ENCODE data around the gene SFSWAP. TPM values are rescaled to one million over a fixed set of nuclear protein-coding genes. Genes with fewer than 3 reads are reported as not detected.
"Not testable (repeated sequence)": the region's sequence is repeated elsewhere in the genome, so short reads cannot be mapped to it uniquely, and the experiment has no call there.

SFSWAP gene
- total and polyA plus RNA-seq, 4 donors: 6.1 to 21.6 (median 10.1) TPM

- TF ChIP-seq GABPA (IDR thresholded peaks at IDR 0.05 in 1 of 2, conservative IDR thresholded peaks at IDR 0.05 in 1 of 2): no peak
These were observed 9.0 kb upstream of the SFSWAP start (continued) for GRCh38 chr12:131701705-131702572.

- DNase-seq (ENCODE audit: low spot score): no peak
- WGBS: 78% methylated on average over 3 of the region's 3 CpGs
- Histone ChIP-seq H3K27me3 (ENCODE audit: control insufficient read depth in 4 of 4, insufficient read depth in 4 of 4, low read length in 3 of 4) (no peaks in the 10 kb centered on the region), H3K36me3 (ENCODE audit: control insufficient read depth in 4 of 4, insufficient read depth in 3 of 4, low read depth in 1 of 4, low read length in 3 of 4) (no peaks in the 10 kb centered on the region), H3K9me3 (ENCODE audit: control insufficient read depth in 4 of 4, low read length in 3 of 4) (peaks cover 3 to 10% (median 4%) of the 10 kb centered on the region in 4 donors), H3K4me1 (ENCODE audit: control insufficient read depth in 4 of 4, insufficient read depth in 4 of 4, low read length in 3 of 4) (no peaks in the 10 kb centered on the region), H3K9ac (ENCODE audit: low read depth in 1 of 2, low read length in 2 of 2) (no peak overlapping the region), H3K4me3 (ENCODE audit: low read depth in 1 of 3, low read length in 3 of 3) (no peak overlapping the region), H3K27ac (ENCODE audit: low read depth in 1 of 2, low read length in 2 of 2) (no peak overlapping the region)
- TF ChIP-seq ZBTB33 (IDR thresholded peaks at IDR 0.05) (no peak), NR2F2 (IDR thresholded peaks at IDR 0.05) (no peak), MAX (IDR thresholded peaks at IDR 0.05) (no peak)
These were observed 8.4 kb upstream of the SFSWAP start for GRCh38 chr12:131702573-131702877.

- no peaks in the 10 kb centered on the region for H3K27me3 ChIP-seq (ENCODE audit: control insufficient read depth in 4 of 4, insufficient read depth in 4 of 4, low read length in 3 of 4)
- H3K36me3 ChIP-seq (ENCODE audit: control insufficient read depth in 4 of 4, insufficient read depth in 3 of 4, low read depth in 1 of 4, low read length in 3 of 4): no peaks in the 10 kb centered on the region
- no peaks in the 10 kb centered on the region for H3K4me1 ChIP-seq (ENCODE audit: control insufficient read depth in 4 of 4, insufficient read depth in 4 of 4, low read length in 3 of 4)
- H3K9me3 ChIP-seq (ENCODE audit: control insufficient read depth in 4 of 4, low read length in 3 of 4): peaks cover 3 to 10% (median 4%) of the 10 kb centered on the region in 4 donors
- no peak overlapping the region for H3K9ac ChIP-seq (ENCODE audit: low read depth in 1 of 2, low read length in 2 of 2)
- TF ChIP-seq YY1 (IDR thresholded peaks at IDR 0.05) (no peak), RXRA (IDR thresholded peaks at IDR 0.05) (no peak), ATF3 (IDR thresholded peaks at IDR 0.05) (no peak), HNF4A (conservative IDR thresholded peaks at IDR 0.05) (no peak), FOXA2 (IDR thresholded peaks at IDR 0.05) (no peak), HNF4G (IDR thresholded peaks at IDR 0.05) (no peak), EGR1 (IDR thresholded peaks at IDR 0.05; ENCODE audit: low read depth in 2 of 2) (no peak), TAF1 (conservative IDR thresholded peaks at IDR 0.05) (no peak), GABPA (IDR thresholded peaks at IDR 0.05 in 1 of 2, conservative IDR thresholded peaks at IDR 0.05 in 1 of 2) (no peak), FOXA1 (IDR thresholded peaks at IDR 0.05) (no peak)
- no peak overlapping the region for H3K4me3 ChIP-seq (ENCODE audit: low read depth in 1 of 3, low read length in 3 of 3)
- H3K27ac ChIP-seq (ENCODE audit: low read depth in 1 of 2, low read length in 2 of 2): no peak overlapping the region
- no peak for DNase-seq (ENCODE audit: low spot score)
These were observed 7.7 kb upstream of the SFSWAP start for GRCh38 chr12:131703161-131703560.

- 96% methylated on average over 2 of the region's 2 CpGs for WGBS
These were observed 6.4 kb upstream of the SFSWAP start for GRCh38 chr12:131704509-131704908.

GRCh38 chr12:131706709-131707108 lies 4.2 kb upstream of the SFSWAP start:
- H3K4me1 ChIP-seq (ENCODE audit: control insufficient read depth in 4 of 4, insufficient read depth in 4 of 4, low read length in 3 of 4); H3K27ac ChIP-seq (ENCODE audit: low read depth in 1 of 2, low read length in 2 of 2); H3K36me3 ChIP-seq (ENCODE audit: control insufficient read depth in 4 of 4, insufficient read depth in 3 of 4, low read depth in 1 of 4, low read length in 3 of 4); H3K9me3 ChIP-seq (ENCODE audit: control insufficient read depth in 4 of 4, low read length in 3 of 4); DNase-seq (ENCODE audit: low spot score); H3K27me3 ChIP-seq (ENCODE audit: control insufficient read depth in 4 of 4, insufficient read depth in 4 of 4, low read length in 3 of 4); H3K9ac ChIP-seq (ENCODE audit: low read depth in 1 of 2, low read length in 2 of 2); H3K4me3 ChIP-seq (ENCODE audit: low read depth in 1 of 3, low read length in 3 of 3): not testable (repeated sequence)
- WGBS: 82% methylated on average over 4 of the region's 4 CpGs

More at GRCh38 chr12:131704509-131704908, 6.4 kb upstream of the SFSWAP start:
- no peak overlapping the region for H3K27ac ChIP-seq (ENCODE audit: low read depth in 1 of 2, low read length in 2 of 2)
- no peak overlapping the region for H3K9ac ChIP-seq (ENCODE audit: low read depth in 1 of 2, low read length in 2 of 2)
- H3K27me3 ChIP-seq (ENCODE audit: control insufficient read depth in 4 of 4, insufficient read depth in 4 of 4, low read length in 3 of 4): no peaks in the 10 kb centered on the region
- no peak overlapping the region for H3K4me3 ChIP-seq (ENCODE audit: low read depth in 1 of 3, low read length in 3 of 3)
- peaks cover 3 to 10% (median 4%) of the 10 kb centered on the region in 4 donors for H3K9me3 ChIP-seq (ENCODE audit: control insufficient read depth in 4 of 4, low read length in 3 of 4)
- DNase-seq (ENCODE audit: low spot score): no peak
- no peaks in the 10 kb centered on the region for H3K4me1 ChIP-seq (ENCODE audit: control insufficient read depth in 4 of 4, insufficient read depth in 4 of 4, low read length in 3 of 4)
- TF ChIP-seq FOXA1 (IDR thresholded peaks at IDR 0.05) (no peak), SP1 (IDR thresholded peaks at IDR 0.05) (no peak), JUND (IDR thresholded peaks at IDR 0.05) (no peak)
- H3K36me3 ChIP-seq (ENCODE audit: control insufficient read depth in 4 of 4, insufficient read depth in 3 of 4, low read depth in 1 of 4, low read length in 3 of 4): no peaks in the 10 kb centered on the region
